ENCODE results near the gene TBC1D25.

DNA sequence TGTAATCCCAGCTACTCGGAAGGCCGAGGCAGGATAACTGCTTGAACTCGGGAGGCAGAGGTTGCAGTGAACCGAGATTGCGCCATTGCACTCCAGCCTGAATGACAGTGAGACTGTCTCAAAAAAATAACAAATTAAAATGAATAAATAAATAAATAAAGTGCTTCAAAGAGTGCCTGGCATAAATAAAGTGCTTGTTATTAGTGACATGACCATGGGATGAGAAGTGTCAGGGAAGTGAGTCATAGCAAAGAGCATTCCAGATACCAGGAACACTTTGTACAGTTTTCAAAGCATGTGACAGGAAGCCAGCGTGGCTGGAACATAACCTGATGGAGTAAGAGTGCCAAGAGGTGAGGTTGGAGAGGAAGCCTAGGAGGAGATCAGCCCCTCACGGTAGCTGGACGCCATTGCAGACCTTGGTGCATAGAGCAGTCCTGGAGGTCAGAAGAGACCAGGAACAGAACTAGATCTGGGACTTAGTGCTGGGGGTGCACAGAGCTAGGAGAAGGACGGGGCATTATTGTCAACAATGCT, 51.8 kb downstream of the TBC1D25 start:
- TF ChIP-seq, protein P1, sequence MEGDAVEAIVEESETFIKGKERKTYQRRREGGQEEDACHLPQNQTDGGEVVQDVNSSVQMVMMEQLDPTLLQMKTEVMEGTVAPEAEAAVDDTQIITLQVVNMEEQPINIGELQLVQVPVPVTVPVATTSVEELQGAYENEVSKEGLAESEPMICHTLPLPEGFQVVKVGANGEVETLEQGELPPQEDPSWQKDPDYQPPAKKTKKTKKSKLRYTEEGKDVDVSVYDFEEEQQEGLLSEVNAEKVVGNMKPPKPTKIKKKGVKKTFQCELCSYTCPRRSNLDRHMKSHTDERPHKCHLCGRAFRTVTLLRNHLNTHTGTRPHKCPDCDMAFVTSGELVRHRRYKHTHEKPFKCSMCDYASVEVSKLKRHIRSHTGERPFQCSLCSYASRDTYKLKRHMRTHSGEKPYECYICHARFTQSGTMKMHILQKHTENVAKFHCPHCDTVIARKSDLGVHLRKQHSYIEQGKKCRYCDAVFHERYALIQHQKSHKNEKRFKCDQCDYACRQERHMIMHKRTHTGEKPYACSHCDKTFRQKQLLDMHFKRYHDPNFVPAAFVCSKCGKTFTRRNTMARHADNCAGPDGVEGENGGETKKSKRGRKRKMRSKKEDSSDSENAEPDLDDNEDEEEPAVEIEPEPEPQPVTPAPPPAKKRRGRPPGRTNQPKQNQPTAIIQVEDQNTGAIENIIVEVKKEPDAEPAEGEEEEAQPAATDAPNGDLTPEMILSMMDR (IDR thresholded peaks at IDR 0.05; ENCODE audit: low read depth, low read length, missing input control) = no peak
- TF ChIP-seq, protein P2, sequence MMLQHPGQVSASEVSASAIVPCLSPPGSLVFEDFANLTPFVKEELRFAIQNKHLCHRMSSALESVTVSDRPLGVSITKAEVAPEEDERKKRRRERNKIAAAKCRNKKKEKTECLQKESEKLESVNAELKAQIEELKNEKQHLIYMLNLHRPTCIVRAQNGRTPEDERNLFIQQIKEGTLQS (IDR thresholded peaks at IDR 0.05) = no peak
- TF ChIP-seq, protein P3, sequence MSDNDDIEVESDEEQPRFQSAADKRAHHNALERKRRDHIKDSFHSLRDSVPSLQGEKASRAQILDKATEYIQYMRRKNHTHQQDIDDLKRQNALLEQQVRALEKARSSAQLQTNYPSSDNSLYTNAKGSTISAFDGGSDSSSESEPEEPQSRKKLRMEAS (IDR thresholded peaks at IDR 0.05) = peak; percentile 37
- TF ChIP-seq EGR1 (IDR thresholded peaks at IDR 0.05; ENCODE audit: low read depth in 2 of 2) (no peak), SP1 (IDR thresholded peaks at IDR 0.05) (peak; percentile 77), RAD21 (IDR thresholded peaks at IDR 0.05) (no peak), TAF1 (conservative IDR thresholded peaks at IDR 0.05) (no peak), FOXA1 (IDR thresholded peaks at IDR 0.05) (no peak), JUND (IDR thresholded peaks at IDR 0.05) (peak; percentile 65 to 78)
- TF ChIP-seq, protein P4, sequence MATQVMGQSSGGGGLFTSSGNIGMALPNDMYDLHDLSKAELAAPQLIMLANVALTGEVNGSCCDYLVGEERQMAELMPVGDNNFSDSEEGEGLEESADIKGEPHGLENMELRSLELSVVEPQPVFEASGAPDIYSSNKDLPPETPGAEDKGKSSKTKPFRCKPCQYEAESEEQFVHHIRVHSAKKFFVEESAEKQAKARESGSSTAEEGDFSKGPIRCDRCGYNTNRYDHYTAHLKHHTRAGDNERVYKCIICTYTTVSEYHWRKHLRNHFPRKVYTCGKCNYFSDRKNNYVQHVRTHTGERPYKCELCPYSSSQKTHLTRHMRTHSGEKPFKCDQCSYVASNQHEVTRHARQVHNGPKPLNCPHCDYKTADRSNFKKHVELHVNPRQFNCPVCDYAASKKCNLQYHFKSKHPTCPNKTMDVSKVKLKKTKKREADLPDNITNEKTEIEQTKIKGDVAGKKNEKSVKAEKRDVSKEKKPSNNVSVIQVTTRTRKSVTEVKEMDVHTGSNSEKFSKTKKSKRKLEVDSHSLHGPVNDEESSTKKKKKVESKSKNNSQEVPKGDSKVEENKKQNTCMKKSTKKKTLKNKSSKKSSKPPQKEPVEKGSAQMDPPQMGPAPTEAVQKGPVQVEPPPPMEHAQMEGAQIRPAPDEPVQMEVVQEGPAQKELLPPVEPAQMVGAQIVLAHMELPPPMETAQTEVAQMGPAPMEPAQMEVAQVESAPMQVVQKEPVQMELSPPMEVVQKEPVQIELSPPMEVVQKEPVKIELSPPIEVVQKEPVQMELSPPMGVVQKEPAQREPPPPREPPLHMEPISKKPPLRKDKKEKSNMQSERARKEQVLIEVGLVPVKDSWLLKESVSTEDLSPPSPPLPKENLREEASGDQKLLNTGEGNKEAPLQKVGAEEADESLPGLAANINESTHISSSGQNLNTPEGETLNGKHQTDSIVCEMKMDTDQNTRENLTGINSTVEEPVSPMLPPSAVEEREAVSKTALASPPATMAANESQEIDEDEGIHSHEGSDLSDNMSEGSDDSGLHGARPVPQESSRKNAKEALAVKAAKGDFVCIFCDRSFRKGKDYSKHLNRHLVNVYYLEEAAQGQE (IDR thresholded peaks at IDR 0.05) = no peak

All from liver (tissue), 3 donors.